H9 (cell line): ENCODE measurements around the gene EPHA10. TPM values are rescaled to one million over a fixed set of nuclear protein-coding genes. Genes with fewer than 3 reads are reported as not detected.

Experiments used
- DNase-seq: peaks from one replicate; pipeline ENCODE4 v3.0.0-alpha.2; 2017
- H2AFZ ChIP-seq: one replicate; pipeline ENCODE4 v1.6.1; 2013; ENCODE audit warnings: mild to moderate bottlenecking, low read length, control low read depth, moderate library complexity
- H2AK5ac ChIP-seq: 2 replicates; pipeline ENCODE4 v1.6.1; 2013; ENCODE audit warnings: low read length, control low read depth, mixed read lengths; ENCODE audit not compliant: insufficient read length
- H2BK120ac ChIP-seq: one replicate; pipeline ENCODE4 v1.6.1; 2013; ENCODE audit warnings: low read depth, mild to moderate bottlenecking, low read length, control low read depth, inconsistent platforms; ENCODE audit not compliant: poor library complexity, severe bottlenecking
- H2BK12ac ChIP-seq: 2 replicates; pipeline ENCODE4 v1.6.1; 2013; ENCODE audit warnings: low read length, control low read depth, mixed read lengths, low read depth; ENCODE audit not compliant: insufficient read length
- H2BK15ac ChIP-seq: 2 replicates; pipeline ENCODE4 v1.6.1; 2013; ENCODE audit warnings: low read depth, low read length, control low read depth
- H2BK20ac ChIP-seq: one replicate; pipeline ENCODE4 v1.6.1; 2013; ENCODE audit warnings: low read depth, mild to moderate bottlenecking, low read length, control low read depth, inconsistent platforms; ENCODE audit not compliant: poor library complexity, severe bottlenecking
- H2BK5ac ChIP-seq: 2 replicates; pipeline ENCODE4 v1.6.1; 2013; ENCODE audit warnings: low read length, control low read depth, mixed read lengths; ENCODE audit not compliant: insufficient read length
- H3K14ac ChIP-seq: 2 replicates; pipeline ENCODE4 v1.6.1; 2013; ENCODE audit warnings: low read length, control low read depth; ENCODE audit not compliant: insufficient read depth
- H3K18ac ChIP-seq: 2 replicates; pipeline ENCODE4 v1.6.1; 2013; ENCODE audit warnings: low read depth, mild to moderate bottlenecking, mixed read lengths, low read length, control low read depth; ENCODE audit not compliant: insufficient read length
- H3K23ac ChIP-seq: 2 replicates; pipeline ENCODE4 v1.6.1; 2013; ENCODE audit warnings: low read length, control low read depth, mixed read lengths, low read depth; ENCODE audit not compliant: insufficient read length
- H3K23me2 ChIP-seq: 2 replicates; pipeline ENCODE4 v1.6.1; 2013; ENCODE audit warnings: low read depth, mild to moderate bottlenecking, mixed read lengths, low read length, control low read depth; ENCODE audit not compliant: insufficient read length, poor library complexity, severe bottlenecking
- H3K27ac ChIP-seq: 2 replicates; pipeline ENCODE4 v1.5.1; 2013; ENCODE audit warnings: low read length, control low read depth, mixed read lengths, low read depth; ENCODE audit not compliant: insufficient read length
- H3K27me3 ChIP-seq: 2 replicates; pipeline ENCODE4 v1.6.1; 2013; ENCODE audit warnings: low read length, control low read depth, inconsistent platforms; ENCODE audit not compliant: insufficient read depth
- H3K4ac ChIP-seq: 2 replicates; pipeline ENCODE4 v1.6.1; 2013; ENCODE audit warnings: low read depth, mild to moderate bottlenecking, control low read depth, inconsistent platforms, low read length, moderate library complexity
- H3K4me1 ChIP-seq: 2 replicates; pipeline ENCODE4 v1.6.1; 2013; ENCODE audit warnings: low read length, control low read depth, inconsistent platforms; ENCODE audit not compliant: insufficient read depth
- H3K4me2 ChIP-seq: 2 replicates; pipeline ENCODE4 v1.6.1; 2013; ENCODE audit warnings: low read length, control low read depth, mixed read lengths; ENCODE audit not compliant: insufficient read length, insufficient read depth
- H3K56ac ChIP-seq: 2 replicates; pipeline ENCODE4 v1.6.1; 2013; ENCODE audit warnings: low read depth, mild to moderate bottlenecking, mixed read lengths, low read length, control low read depth; ENCODE audit not compliant: insufficient read length
- H3K79me1 ChIP-seq: 2 replicates; pipeline ENCODE4 v1.6.1; 2013; ENCODE audit warnings: low read depth, mild to moderate bottlenecking, moderate library complexity, low read length, control low read depth, inconsistent platforms; ENCODE audit not compliant: insufficient read depth, poor library complexity, severe bottlenecking
- H3K79me2 ChIP-seq: 2 replicates; pipeline ENCODE4 v1.6.1; 2013; ENCODE audit warnings: low read length, control low read depth, inconsistent platforms; ENCODE audit not compliant: insufficient read depth
- H3K9ac ChIP-seq: 2 replicates; pipeline ENCODE4 v1.6.1; 2013; ENCODE audit warnings: low read length, control low read depth, mixed read lengths; ENCODE audit not compliant: insufficient read length; ENCODE audit errors: extremely low read depth
- H3K9me3 ChIP-seq: one replicate; pipeline ENCODE4 v1.6.1; 2013; ENCODE audit warnings: low read depth, low read length, inconsistent platforms; ENCODE audit not compliant: control insufficient read depth
- H3T11ph ChIP-seq: one replicate; pipeline ENCODE4 v1.6.1; 2013; ENCODE audit warnings: mild to moderate bottlenecking, low read length, control low read depth, inconsistent platforms
- H4K20me1 ChIP-seq: one replicate; pipeline ENCODE4 v1.6.1; 2013; ENCODE audit not compliant: control insufficient read depth, insufficient read length, insufficient read depth
- H4K5ac ChIP-seq: 2 replicates; pipeline ENCODE4 v1.6.1; 2013; ENCODE audit warnings: low read depth, mild to moderate bottlenecking, mixed read lengths, low read length, control low read depth; ENCODE audit not compliant: insufficient read length
- H4K8ac ChIP-seq: replicated peaks from 2 replicates; pipeline ENCODE4 v1.6.1; 2013; ENCODE audit warnings: low read length, control low read depth, mixed read lengths, low read depth; ENCODE audit not compliant: insufficient read length
- H4K91ac ChIP-seq: 2 replicates; pipeline ENCODE4 v1.6.1; 2013; ENCODE audit warnings: low read depth, mild to moderate bottlenecking, moderate library complexity, mixed read lengths, low read length, control low read depth; ENCODE audit not compliant: insufficient read length
- H3K27ac Mint-ChIP-seq, 3 experiments: 2 replicates in 2 of 3; 3 replicates in 1 of 3; pipeline ENCODE4 v1.8.0; 2020 to 2021; ENCODE audit warnings: mixed read lengths in 3 of 3, mild to moderate bottlenecking in 1 of 3, moderate library complexity in 1 of 3
- H3K27me3 Mint-ChIP-seq: 2 replicates; pipeline ENCODE4 v1.8.0; 2021; ENCODE audit warnings: low read depth, mild to moderate bottlenecking, moderate library complexity, mixed read lengths
- H3K36me3 Mint-ChIP-seq, 3 experiments: 2 replicates in 2 of 3; 3 replicates in 1 of 3; pipeline ENCODE4 v1.8.0; 2020 to 2021; ENCODE audit warnings: low read depth in 3 of 3, mixed read lengths in 3 of 3; ENCODE audit not compliant: insufficient read depth in 1 of 3
- H3K4me1 Mint-ChIP-seq, 2 experiments: 2 replicates each; pipeline ENCODE4 v1.8.0; 2020; ENCODE audit warnings: mixed read lengths in 2 of 2
- H3K4me3 Mint-ChIP-seq, 2 experiments: 2 replicates in 1 of 2; 3 replicates in 1 of 2; pipeline ENCODE4 v1.8.0; 2020 to 2021; ENCODE audit warnings: mild to moderate bottlenecking in 2 of 2, mixed read lengths in 2 of 2, moderate library complexity in 1 of 2
- H3K9me3 Mint-ChIP-seq, 2 experiments: 2 replicates in 1 of 2; 3 replicates in 1 of 2; pipeline ENCODE4 v1.8.0; 2020; ENCODE audit warnings: mild to moderate bottlenecking in 2 of 2, mixed read lengths in 2 of 2, moderate library complexity in 1 of 2
- CTCF ChIP-seq: fragments of 200-600 bp; sonication (generic); conservative IDR thresholded peaks from 3 replicates; pipeline ENCODE4 v1.8.0; 2021; ENCODE audit warnings: antibody characterized with exemption, mild to moderate bottlenecking
- WGBS: extraction: QIAGEN DNeasy Blood & Tissue Kit; methylation state at CpG from one replicate; pipeline ENCODE4 v1.1.7; 2013; ENCODE audit warnings: missing lambda C conversion rate, low lambda C conversion rate, mixed read lengths; ENCODE audit not compliant: insufficient read length; ENCODE audit errors: extremely low coverage; 5-methylcytosine and 5-hydroxymethylcytosine counted together
- total RNA-seq: library from RNA; stranded (reverse); gene quantifications from 2 replicates; pipeline ENCODE4 v1.2.1, GENCODE V29; 2021

The EPHA10 gene
- total RNA-seq, 1 experiment from 2014 or later, result 0.96 TPM

DNA sequence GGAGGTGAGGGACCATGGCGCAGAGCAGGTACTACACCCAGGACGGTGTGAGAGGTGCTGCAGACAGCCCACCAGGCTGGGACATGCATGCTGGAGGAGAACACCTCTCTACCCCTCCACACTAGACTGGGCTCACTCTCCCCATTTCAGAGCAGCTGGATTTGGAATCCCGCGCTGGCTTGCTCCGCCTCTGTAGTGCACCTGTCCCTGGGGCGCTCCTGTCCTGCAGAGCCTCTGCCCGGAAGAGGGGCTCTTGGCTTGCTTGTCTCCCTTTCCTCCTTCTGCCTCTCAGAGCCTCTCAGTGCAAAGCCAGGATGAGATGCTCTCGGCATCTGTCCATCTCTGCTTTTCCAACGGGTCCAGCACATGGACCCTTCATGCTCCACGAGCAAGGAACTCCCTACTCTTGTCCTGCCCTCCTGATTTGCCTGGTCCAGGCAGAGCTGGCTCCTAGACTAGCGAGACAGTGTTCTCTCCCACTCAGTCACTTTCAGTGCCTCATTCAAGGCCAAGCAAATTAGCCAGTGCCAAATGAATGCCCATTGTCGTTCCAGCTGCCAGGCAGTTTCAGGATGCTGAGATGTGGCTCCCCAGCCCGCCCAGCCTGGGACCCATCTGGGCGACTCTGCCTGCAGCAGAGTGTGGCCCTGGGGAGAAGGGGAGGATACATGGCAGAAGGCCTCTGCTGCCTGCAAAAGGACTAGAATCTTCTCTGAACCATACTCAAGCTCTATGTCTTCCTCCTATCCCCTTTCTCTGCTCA is 38.9 kb downstream of the EPHA10 start:
- no peak overlapping the region for H2BK12ac ChIP-seq
- H3K9me3 ChIP-seq, result no peaks in the 10 kb centered on the region
- H3K23ac ChIP-seq, result no peak overlapping the region
- TF ChIP-seq CTCF, result no peak
- no peak overlapping the region; a peak in 1 of 5 replicates for H3K4me3 Mint-ChIP-seq
- WGBS, result no CpG with 5 or more reads among the region's 14 CpGs
- no peaks in the 10 kb centered on the region for H3K79me2 ChIP-seq
- H3K18ac ChIP-seq, result no peak overlapping the region
- no peak overlapping the region; a peak in 1 of 7 replicates for H3K27ac Mint-ChIP-seq
- H3K36me3 Mint-ChIP-seq, result no peaks in the 10 kb centered on the region; a peak in 1 of 7 replicates
- no peak overlapping the region for H4K91ac ChIP-seq
- no peak overlapping the region for H2AFZ ChIP-seq
- H3K4me1 Mint-ChIP-seq, result peaks cover 9 to 14% of the 10 kb centered on the region in 2 experiments; a peak in 3 of 4 replicates
- DNase-seq, result no peak
- H3K23me2 ChIP-seq, result no peaks in the 10 kb centered on the region
- H3K14ac ChIP-seq, result no peak overlapping the region; the same call in 1 of the 2 replicates
- no peaks in the 10 kb centered on the region for H3K79me1 ChIP-seq
- H3K4me1 ChIP-seq, result no peaks in the 10 kb centered on the region
- no peak overlapping the region for H3K27ac ChIP-seq
- H3K4ac ChIP-seq, result no peak overlapping the region
- no peak overlapping the region for H2BK15ac ChIP-seq
- no peak overlapping the region for H4K8ac ChIP-seq
- H4K5ac ChIP-seq, result no peak overlapping the region
- H2BK20ac ChIP-seq, result no peak overlapping the region
- H4K20me1 ChIP-seq, result no peaks in the 10 kb centered on the region
- H3K56ac ChIP-seq, result no peak overlapping the region
- H3T11ph ChIP-seq, result no peak overlapping the region
- no peaks in the 10 kb centered on the region for H3K9me3 Mint-ChIP-seq
- H3K27me3 ChIP-seq, result no peaks in the 10 kb centered on the region
- no peak overlapping the region for H2BK5ac ChIP-seq
- H3K9ac ChIP-seq, result no peak overlapping the region
- H3K27me3 Mint-ChIP-seq, result peaks cover 28% of the 10 kb centered on the region
- H2BK120ac ChIP-seq, result no peak overlapping the region
- H3K4me2 ChIP-seq, result no peak overlapping the region
- H2AK5ac ChIP-seq, result no peak overlapping the region
